HepG2 (cell line): ENCODE data around the gene RIN3. TPM values are rescaled to one million over a fixed set of nuclear protein-coding genes. Genes with fewer than 3 reads are reported as not detected.

ENCODE experiments used
- ATAC-seq: fragments of 200-7000 bp; cut with Tn5 transposase; 3 replicates; pipeline ENCODE4 v1.9.1; 2020; ENCODE audit warnings: mild to moderate bottlenecking, moderate library complexity
- BruUV-seq: library from RNA; stranded (reverse); fragments of 400-500 nt; replicated peaks from 2 replicates; lab custom pipeline; 2021; lab: Mats Ljungman, UMichigan
- CTCF ChIA-PET: fragments of 300-600 bp; formaldehyde crosslinking; extraction: SDS; loops from one replicate; lab custom pipeline; 2021; ENCODE audit warnings: low total read pairs, inconsistent platforms, low intra/inter-chr PET ratio; lab: Yijun Ruan, JAX
- POLR2A ChIA-PET: fragments of 350-600 bp; sonication (Branson Sonifier 250); formaldehyde crosslinking; loops from one replicate; lab custom pipeline; 2020; ENCODE audit warnings: antibody characterized with exemption, inconsistent platforms; lab: Yijun Ruan, JAX
- DNase-seq: peaks from one replicate; pipeline ENCODE4 v3.0.0-alpha.2; 2015; ENCODE audit warnings: low spot score
- FAIRE-seq: peaks from 3 replicates; lab custom pipeline; 2011; peaks lifted over from hg19 to GRCh38; lab: Jason Lieb, UNC
- H2AFZ ChIP-seq: one replicate; pipeline ENCODE4 v1.6.1; 2011; ENCODE audit warnings: low read length, inconsistent platforms
- H3K27ac ChIP-seq: fragments of 300-600 bp; 3 replicates; pipeline ENCODE4 v1.8.0; 2011; ENCODE audit warnings: mixed run types, mild to moderate bottlenecking, mixed read lengths, low read length, inconsistent platforms; ENCODE audit not compliant: insufficient read depth; ENCODE audit errors: extremely low read length
- H3K27me3 ChIP-seq, 2 experiments: fragments of 200-600 bp in 1 of 2; 2 replicates in 1 of 2; 3 replicates in 1 of 2; pipeline versions ENCODE4 v1.6.0 to v1.8.0; 2011; ENCODE audit warnings: low read length in 2 of 2, mild to moderate bottlenecking in 2 of 2, moderate library complexity in 2 of 2, inconsistent platforms in 1 of 2; ENCODE audit not compliant: insufficient read depth in 2 of 2, control insufficient read depth in 1 of 2
- H3K36me3 ChIP-seq, 2 experiments: fragments of 200-600 bp in 1 of 2; replicated peaks in 1 of 2; 2 replicates in 1 of 2; 3 replicates in 1 of 2; pipeline versions ENCODE4 v1.5.1 to v1.8.0; 2011; ENCODE audit warnings: low read length in 2 of 2, inconsistent platforms in 1 of 2; ENCODE audit not compliant: insufficient read depth in 2 of 2, control insufficient read depth in 1 of 2
- H3K4me1 ChIP-seq: 2 replicates; pipeline ENCODE4 v1.5.1; 2012; ENCODE audit warnings: low read length, inconsistent platforms; ENCODE audit not compliant: insufficient read depth
- H3K4me2 ChIP-seq: 2 replicates; pipeline ENCODE4 v1.6.0; 2011; ENCODE audit warnings: low read depth, low read length, inconsistent platforms
- H3K4me3 ChIP-seq, 3 experiments: fragments of 200-600 bp in 1 of 3; sonication (generic), shearing (Covaris generic) in 1 of 3; replicated peaks in 1 of 3; 2 replicates each; pipeline ENCODE4 v1.5.1; 2011 to 2016; ENCODE audit warnings: low read length in 3 of 3, inconsistent platforms in 2 of 3, low read depth in 2 of 3, mild to moderate bottlenecking in 2 of 3, control low read depth in 1 of 3, mixed read lengths in 1 of 3; ENCODE audit not compliant: insufficient read depth in 1 of 3
- H3K79me2 ChIP-seq: one replicate; pipeline ENCODE4 v1.6.1; 2011; ENCODE audit warnings: low read length, inconsistent platforms; ENCODE audit not compliant: insufficient read depth
- H3K9ac ChIP-seq: 2 replicates; pipeline ENCODE4 v1.6.0; 2011; ENCODE audit warnings: mild to moderate bottlenecking, low read depth, low read length, inconsistent platforms; ENCODE audit not compliant: insufficient read depth
- H3K9me3 ChIP-seq: 2 replicates; pipeline ENCODE4 v1.5.1; 2012; ENCODE audit warnings: mild to moderate bottlenecking, low read length
- H4K20me1 ChIP-seq: 2 replicates; pipeline ENCODE4 v1.6.0; 2011; ENCODE audit warnings: inconsistent platforms, mild to moderate bottlenecking, low read length, moderate library complexity; ENCODE audit not compliant: insufficient read depth
- NCOA5 ChIP-seq: sonication (generic); formaldehyde crosslinking; IDR thresholded peaks from 2 replicates; pipeline ENCODE4 v1.4.0; 2020; ENCODE audit warnings: missing genetic modification reagents
- SATB2 ChIP-seq: sonication (generic); formaldehyde crosslinking; IDR thresholded peaks from 2 replicates; pipeline ENCODE4 v1.5.0; 2020; ENCODE audit warnings: missing genetic modification reagents
- ZFP41 ChIP-seq: sonication (generic); formaldehyde crosslinking; IDR thresholded peaks from 2 replicates; pipeline ENCODE4 v1.4.0; 2020; ENCODE audit warnings: mild to moderate bottlenecking, missing genetic modification reagents, borderline replicate concordance
- ZNF34 ChIP-seq: sonication (generic); formaldehyde crosslinking; IDR thresholded peaks from 2 replicates; pipeline ENCODE4 v1.4.0; 2020; ENCODE audit warnings: mild to moderate bottlenecking, missing genetic modification reagents, borderline replicate concordance
- ZSCAN22 ChIP-seq: sonication (generic); formaldehyde crosslinking; IDR thresholded peaks from 2 replicates; pipeline ENCODE4 v1.4.0; 2020; ENCODE audit warnings: mild to moderate bottlenecking, missing genetic modification reagents
- WGBS: methylation state at CpG from one replicate; pipeline ENCODE4 v1.1.6; 2017; ENCODE audit warnings: low lambda C conversion rate; 5-methylcytosine and 5-hydroxymethylcytosine counted together
- in situ Hi-C: cut with HindIII; loops from 2 replicates; pipeline ENCODE4 v1.10.0; 2017; ENCODE audit warnings: low pct_unique_long_range_greater_than_20kb; ENCODE audit not compliant: extremely low pct_ligation_motif_present
- intact Hi-C: fragments of 100-400 bp; cut with micrococcal nuclease; formaldehyde crosslinking; loops from one replicate; pipeline ENCODE4 v1.10.0; 2022; ENCODE audit not compliant: unreplicated experiment
- polyA plus RNA-seq, 8 experiments: library from polyadenylated mRNA; depleted of rRNA in 3 of 8; stranded (reverse) in 7 of 8; unstranded in 1 of 8; fragments of >200 nt; fragmentation: Illumina TruSeq in 4 of 8; extraction: Trizol in 4 of 8; gene quantifications; 2 replicates each; pipeline versions ENCODE4 v1.2.1 to v1.2.3, GENCODE V29; 2011 to 2016; ENCODE audit warnings: low read depth in 4 of 8, missing spikeins in 1 of 8, mixed read lengths in 1 of 8; ENCODE audit not compliant: insufficient read depth in 1 of 8
- total RNA-seq, 5 experiments: library from RNA; depleted of rRNA; stranded (reverse); fragments of >200 nt; fragmentation: Illumina TruSeq; extraction: Trizol; gene quantifications; 2 replicates each; pipeline ENCODE4 v1.2.3, GENCODE V29; 2016; ENCODE audit warnings: low read depth in 1 of 5
- TF ChIP-seq, protein P1 (sequence below): IDR thresholded peaks from 2 replicates; pipeline ENCODE4 v1.6.1; 2016; ENCODE audit warnings: control low read depth
- TF ChIP-seq, protein P2 (sequence below): sonication (generic); formaldehyde crosslinking; IDR thresholded peaks from 2 replicates; pipeline ENCODE4 v1.4.0; 2020; ENCODE audit warnings: mild to moderate bottlenecking, missing genetic modification reagents, borderline replicate concordance

RIN3 gene
- total and polyA plus RNA-seq, 2 of the 13 experiments (the other 11 are each of a cell fraction or from before 2014, with no cell fraction given): 2.3 to 3.6 TPM

DNA sequence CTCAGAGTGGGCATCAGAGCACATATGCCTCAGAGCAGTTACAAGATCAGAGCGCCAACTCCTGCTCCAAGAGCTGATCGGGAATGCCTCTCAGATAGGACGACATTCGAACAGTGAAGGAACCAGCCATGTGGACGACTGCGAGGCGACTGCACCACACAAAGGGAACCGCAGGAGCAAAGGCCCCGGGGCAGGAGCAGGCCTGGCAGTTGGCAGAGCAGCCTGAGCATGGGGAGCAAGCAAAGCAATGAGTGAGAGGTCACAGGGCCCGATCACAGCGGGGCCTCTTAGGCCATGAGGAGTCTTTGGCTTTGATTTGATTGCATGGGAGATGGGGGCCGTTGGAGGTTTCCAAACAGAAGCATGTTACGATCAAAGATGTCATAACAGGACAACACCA, 144.6 kb downstream of the RIN3 start:
- no peak overlapping the region for H2AFZ ChIP-seq
- DNase-seq (no peak), ATAC-seq (no peak), FAIRE-seq (no peak)
- in situ Hi-C loops: no loop called here
- TF ChIP-seq ZSCAN22 (CRISPR knock-in tag) (no peak), ZFP41 (CRISPR knock-in tag) (no peak), ZNF34 (CRISPR knock-in tag) (no peak), SATB2 (no peak), NCOA5 (CRISPR knock-in tag) (no peak)
- TF ChIP-seq, protein P1, sequence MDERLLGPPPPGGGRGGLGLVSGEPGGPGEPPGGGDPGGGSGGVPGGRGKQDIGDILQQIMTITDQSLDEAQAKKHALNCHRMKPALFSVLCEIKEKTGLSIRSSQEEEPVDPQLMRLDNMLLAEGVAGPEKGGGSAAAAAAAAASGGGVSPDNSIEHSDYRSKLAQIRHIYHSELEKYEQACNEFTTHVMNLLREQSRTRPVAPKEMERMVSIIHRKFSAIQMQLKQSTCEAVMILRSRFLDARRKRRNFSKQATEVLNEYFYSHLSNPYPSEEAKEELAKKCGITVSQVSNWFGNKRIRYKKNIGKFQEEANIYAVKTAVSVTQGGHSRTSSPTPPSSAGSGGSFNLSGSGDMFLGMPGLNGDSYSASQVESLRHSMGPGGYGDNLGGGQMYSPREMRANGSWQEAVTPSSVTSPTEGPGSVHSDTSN (CRISPR knock-in tag): no peak
- TF ChIP-seq, protein P2, sequence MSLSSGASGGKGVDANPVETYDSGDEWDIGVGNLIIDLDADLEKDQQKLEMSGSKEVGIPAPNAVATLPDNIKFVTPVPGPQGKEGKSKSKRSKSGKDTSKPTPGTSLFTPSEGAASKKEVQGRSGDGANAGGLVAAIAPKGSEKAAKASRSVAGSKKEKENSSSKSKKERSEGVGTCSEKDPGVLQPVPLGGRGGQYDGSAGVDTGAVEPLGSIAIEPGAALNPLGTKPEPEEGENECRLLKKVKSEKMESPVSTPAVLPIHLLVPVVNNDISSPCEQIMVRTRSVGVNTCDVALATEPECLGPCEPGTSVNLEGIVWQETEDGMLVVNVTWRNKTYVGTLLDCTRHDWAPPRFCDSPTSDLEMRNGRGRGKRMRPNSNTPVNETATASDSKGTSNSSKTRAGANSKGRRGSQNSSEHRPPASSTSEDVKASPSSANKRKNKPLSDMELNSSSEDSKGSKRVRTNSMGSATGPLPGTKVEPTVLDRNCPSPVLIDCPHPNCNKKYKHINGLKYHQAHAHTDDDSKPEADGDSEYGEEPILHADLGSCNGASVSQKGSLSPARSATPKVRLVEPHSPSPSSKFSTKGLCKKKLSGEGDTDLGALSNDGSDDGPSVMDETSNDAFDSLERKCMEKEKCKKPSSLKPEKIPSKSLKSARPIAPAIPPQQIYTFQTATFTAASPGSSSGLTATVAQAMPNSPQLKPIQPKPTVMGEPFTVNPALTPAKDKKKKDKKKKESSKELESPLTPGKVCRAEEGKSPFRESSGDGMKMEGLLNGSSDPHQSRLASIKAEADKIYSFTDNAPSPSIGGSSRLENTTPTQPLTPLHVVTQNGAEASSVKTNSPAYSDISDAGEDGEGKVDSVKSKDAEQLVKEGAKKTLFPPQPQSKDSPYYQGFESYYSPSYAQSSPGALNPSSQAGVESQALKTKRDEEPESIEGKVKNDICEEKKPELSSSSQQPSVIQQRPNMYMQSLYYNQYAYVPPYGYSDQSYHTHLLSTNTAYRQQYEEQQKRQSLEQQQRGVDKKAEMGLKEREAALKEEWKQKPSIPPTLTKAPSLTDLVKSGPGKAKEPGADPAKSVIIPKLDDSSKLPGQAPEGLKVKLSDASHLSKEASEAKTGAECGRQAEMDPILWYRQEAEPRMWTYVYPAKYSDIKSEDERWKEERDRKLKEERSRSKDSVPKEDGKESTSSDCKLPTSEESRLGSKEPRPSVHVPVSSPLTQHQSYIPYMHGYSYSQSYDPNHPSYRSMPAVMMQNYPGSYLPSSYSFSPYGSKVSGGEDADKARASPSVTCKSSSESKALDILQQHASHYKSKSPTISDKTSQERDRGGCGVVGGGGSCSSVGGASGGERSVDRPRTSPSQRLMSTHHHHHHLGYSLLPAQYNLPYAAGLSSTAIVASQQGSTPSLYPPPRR: no peak
- H3K4me2 ChIP-seq: no peak overlapping the region
- no peaks in the 10 kb centered on the region for H3K27me3 ChIP-seq
- H4K20me1 ChIP-seq: no peaks in the 10 kb centered on the region
- H3K4me1 ChIP-seq: no peaks in the 10 kb centered on the region
- BruUV-seq: no TSS peak
- no peaks in the 10 kb centered on the region for H3K79me2 ChIP-seq
- WGBS: 84% methylated on average over 10 of the region's 13 CpGs
- H3K36me3 ChIP-seq: peaks cover 2 to 7% of the 10 kb centered on the region in 2 experiments; a peak in 1 of 5 replicates
- H3K9ac ChIP-seq: no peak overlapping the region
- H3K9me3 ChIP-seq: no peaks in the 10 kb centered on the region
- ChIA-PET POLR2A (no interaction called here), CTCF (no interaction called here)
- H3K4me3 ChIP-seq: no peak overlapping the region
- H3K27ac ChIP-seq: no peak overlapping the region
- intact Hi-C loops: no loop called here
